H1 (cell line): Measurements from ENCODE around the gene DIP2C. TPM values are rescaled to one million over a fixed set of nuclear protein-coding genes. Genes with fewer than 3 reads are reported as not detected.

ENCODE experiments used
- CTCF ChIA-PET: fragments of 300-600 bp; sonication (Branson Sonifier 250); formaldehyde crosslinking; loops from one replicate; lab custom pipeline; 2021; ENCODE audit not compliant: partially characterized antibody; lab: Charles Lee
- POLR2A ChIA-PET: fragments of 300-600 bp; sonication (Branson Sonifier 250); formaldehyde crosslinking; loops from one replicate; lab custom pipeline; 2021; ENCODE audit warnings: inconsistent platforms; ENCODE audit not compliant: partially characterized antibody; lab: Charles Lee
- DNase-seq, 2 experiments: peaks; one replicate each; pipeline versions ENCODE4 v3.0.0 to v3.0.0-alpha.2; 2010 to 2022; ENCODE audit warnings: low spot score in 2 of 2, low read depth in 1 of 2, mixed read lengths in 1 of 2
- FAIRE-seq: peaks from 2 replicates; lab custom pipeline; 2011; peaks lifted over from hg19 to GRCh38; lab: Jason Lieb, UNC
- H2AFZ ChIP-seq: 2 replicates; pipeline ENCODE4 v1.8.1; 2012; ENCODE audit warnings: low read length, inconsistent platforms
- H2AK5ac ChIP-seq: 2 replicates; pipeline ENCODE4 v1.6.1; 2013; ENCODE audit warnings: low read depth, low read length
- H2BK120ac ChIP-seq: replicated peaks from 2 replicates; pipeline ENCODE3; 2013; ENCODE audit warnings: low read depth, low read length, inconsistent platforms
- H2BK12ac ChIP-seq: 2 replicates; pipeline ENCODE4 v1.6.1; 2013; ENCODE audit warnings: low read depth, low read length
- H2BK15ac ChIP-seq: 2 replicates; pipeline ENCODE4 v1.6.1; 2013; ENCODE audit warnings: low read length
- H2BK20ac ChIP-seq: 2 replicates; pipeline ENCODE4 v1.6.1; 2013; ENCODE audit warnings: low read length
- H2BK5ac ChIP-seq: 2 replicates; pipeline ENCODE4 v1.6.1; 2013; ENCODE audit warnings: low read depth, low read length
- H3K14ac ChIP-seq: 2 replicates; pipeline ENCODE4 v1.6.1; 2013; ENCODE audit warnings: inconsistent platforms; ENCODE audit not compliant: insufficient read length
- H3K18ac ChIP-seq: 2 replicates; pipeline ENCODE4 v1.6.1; 2013; ENCODE audit warnings: low read length; ENCODE audit errors: extremely low read depth
- H3K23ac ChIP-seq: 2 replicates; pipeline ENCODE4 v1.6.1; 2013; ENCODE audit warnings: inconsistent platforms; ENCODE audit not compliant: insufficient read length
- H3K23me2 ChIP-seq: 2 replicates; pipeline ENCODE4 v1.6.1; 2013; ENCODE audit warnings: low read depth, low read length
- H3K27ac ChIP-seq: 2 replicates; pipeline ENCODE4 v1.6.1; 2011; ENCODE audit warnings: low read depth, low read length, inconsistent platforms
- H3K27me3 ChIP-seq, 4 experiments: replicated peaks in 1 of 4; 1 replicate in 1 of 4; 2 replicates in 3 of 4; pipeline versions ENCODE4 v1.6.1 to v1.8.1; 2011 to 2013; ENCODE audit warnings: low read length in 3 of 4, mild to moderate bottlenecking in 3 of 4, inconsistent platforms in 2 of 4, mixed read lengths in 2 of 4, moderate library complexity in 1 of 4; ENCODE audit not compliant: control insufficient read depth in 3 of 4, insufficient read depth in 3 of 4; ENCODE audit errors: extremely low read depth in 1 of 4
- H3K36me3 ChIP-seq, 4 experiments: 2 replicates each; pipeline versions ENCODE4 v1.6.1 to v1.8.1; 2011 to 2013; ENCODE audit warnings: mild to moderate bottlenecking in 4 of 4, low read length in 3 of 4, moderate library complexity in 2 of 4, control low read depth in 1 of 4, inconsistent platforms in 1 of 4; ENCODE audit not compliant: insufficient read depth in 4 of 4, control insufficient read depth in 2 of 4
- H3K4ac ChIP-seq: replicated peaks from 2 replicates; pipeline ENCODE3; 2013; ENCODE audit warnings: low read length, low read depth, mixed read lengths, inconsistent platforms; ENCODE audit not compliant: insufficient read length
- H3K4me1 ChIP-seq, 4 experiments: replicated peaks in 1 of 4; 1 replicate in 1 of 4; 2 replicates in 3 of 4; pipeline versions ENCODE4 v1.6.1 to v1.8.1; 2011 to 2013; ENCODE audit warnings: low read length in 3 of 4, inconsistent platforms in 2 of 4, mixed read lengths in 1 of 4; ENCODE audit not compliant: insufficient read depth in 4 of 4, control insufficient read depth in 3 of 4
- H3K4me2 ChIP-seq, 2 experiments: 2 replicates each; pipeline versions ENCODE4 v1.6.1 to v1.8.1; 2011 to 2013; ENCODE audit warnings: low read depth in 2 of 2, low read length in 2 of 2, control low read depth in 1 of 2, inconsistent platforms in 1 of 2, mild to moderate bottlenecking in 1 of 2; ENCODE audit not compliant: insufficient read depth in 1 of 2
- H3K4me3 ChIP-seq, 4 experiments: fragments of 200-600, 300-600 bp in 1 of 4; sonication (generic), shearing (Covaris generic), sonication (Bioruptor Twin) in 1 of 4; 2 replicates each; pipeline versions ENCODE4 v1.5.1 to v1.8.1; 2011 to 2016; ENCODE audit warnings: low read length in 4 of 4, low read depth in 3 of 4, control low read depth in 2 of 4, inconsistent platforms in 2 of 4, mild to moderate bottlenecking in 2 of 4, mixed read lengths in 1 of 4, moderate library complexity in 1 of 4; ENCODE audit not compliant: insufficient read depth in 2 of 4; ENCODE audit errors: extremely low read depth in 1 of 4
- H3K56ac ChIP-seq: replicated peaks from 2 replicates; pipeline ENCODE3; 2013; ENCODE audit warnings: low read depth, mild to moderate bottlenecking, mixed read lengths, low read length, inconsistent platforms; ENCODE audit not compliant: insufficient read length
- H3K79me1 ChIP-seq: 2 replicates; pipeline ENCODE4 v1.6.1; 2013; ENCODE audit warnings: low read depth, low read length, control low read depth
- H3K79me2 ChIP-seq, 2 experiments: 2 replicates each; pipeline versions ENCODE4 v1.6.1 to v1.8.1; 2012 to 2013; ENCODE audit warnings: low read length in 2 of 2, mild to moderate bottlenecking in 2 of 2, inconsistent platforms in 1 of 2; ENCODE audit not compliant: insufficient read depth in 2 of 2, control insufficient read depth in 1 of 2
- H3K9ac ChIP-seq, 4 experiments: replicated peaks in 1 of 4; 1 replicate in 1 of 4; 2 replicates in 3 of 4; pipeline versions ENCODE4 v1.6.1 to v1.8.1; 2011 to 2013; ENCODE audit warnings: low read depth in 3 of 4, low read length in 3 of 4, control low read depth in 2 of 4, mild to moderate bottlenecking in 2 of 4, moderate library complexity in 2 of 4, inconsistent platforms in 1 of 4; ENCODE audit errors: extremely low read depth in 1 of 4
- H3K9me3 ChIP-seq, 2 experiments: 2 replicates each; pipeline versions ENCODE4 v1.6.1 to v1.8.1; 2012 to 2013; ENCODE audit warnings: mild to moderate bottlenecking in 2 of 2, moderate library complexity in 2 of 2, control low read depth in 1 of 2, inconsistent platforms in 1 of 2, low read depth in 1 of 2, low read length in 1 of 2, mixed read lengths in 1 of 2; ENCODE audit not compliant: insufficient read depth in 2 of 2
- H4K20me1 ChIP-seq, 2 experiments: replicated peaks in 1 of 2; 2 replicates each; pipeline versions ENCODE3 to v1.8.1; 2011 to 2013; ENCODE audit warnings: inconsistent platforms in 2 of 2, low read length in 2 of 2, mild to moderate bottlenecking in 1 of 2; ENCODE audit not compliant: insufficient read depth in 2 of 2, control insufficient read depth in 1 of 2
- H4K5ac ChIP-seq: 2 replicates; pipeline ENCODE4 v1.6.1; 2013; ENCODE audit warnings: low read length, low read depth, mixed read lengths, inconsistent platforms; ENCODE audit not compliant: insufficient read length
- H4K8ac ChIP-seq: 2 replicates; pipeline ENCODE4 v1.8.0; 2013; ENCODE audit warnings: mild to moderate bottlenecking, moderate library complexity, low read length, inconsistent platforms; ENCODE audit not compliant: insufficient read depth; ENCODE audit errors: extremely low read depth
- H4K91ac ChIP-seq: replicated peaks from 2 replicates; pipeline ENCODE3; 2013; ENCODE audit warnings: low read length, mixed read lengths, inconsistent platforms; ENCODE audit not compliant: insufficient read length
- ASH2L ChIP-seq: fragments of 200-600, 300-600 bp; sonication (generic); IDR thresholded peaks from one replicate; pipeline ENCODE4 v1.7.1; 2017; ENCODE audit warnings: low read length
- CHD2 ChIP-seq: IDR thresholded peaks from 2 replicates; pipeline ENCODE4 v1.6.1; 2012; ENCODE audit warnings: low read length, improper control_type of control experiment
- HDAC6 ChIP-seq: IDR thresholded peaks from one replicate; pipeline ENCODE4 v1.7.1; 2012; ENCODE audit warnings: low read depth, mild to moderate bottlenecking, inconsistent platforms, low read length, moderate library complexity
- TAF7 ChIP-seq: optimal IDR thresholded peaks from 2 replicates; pipeline ENCODE3; 2011; ENCODE audit warnings: low read depth, mild to moderate bottlenecking, inconsistent platforms, low read length, moderate library complexity, borderline replicate concordance
- WGBS, 2 experiments: shearing (Covaris generic) in 1 of 2; methylation state at CpG; one replicate each; pipeline versions ENCODE4 v1.1.6 to v1.1.7; 2013 to 2015; ENCODE audit warnings: low lambda C conversion rate in 2 of 2, mixed read lengths in 2 of 2, inconsistent platforms in 1 of 2, low coverage in 1 of 2, missing lambda C conversion rate in 1 of 2; ENCODE audit not compliant: insufficient replicate concordance in 2 of 2, insufficient coverage in 1 of 2, insufficient read length in 1 of 2; ENCODE audit errors: extremely low coverage in 1 of 2, missing lambda C conversion rate in 1 of 2; 5-methylcytosine and 5-hydroxymethylcytosine counted together
- polyA plus RNA-seq, 7 experiments: library from polyadenylated mRNA; depleted of rRNA in 3 of 7; stranded (reverse) in 5 of 7; unstranded in 2 of 7; fragments of >200 nt in 5 of 7; fragments of 200-250 nt in 2 of 7; gene quantifications; 1 replicate in 5 of 7; 2 replicates in 1 of 7; 4 replicates in 1 of 7; pipeline versions ENCODE4 v1.2.1 to v1.2.3, GENCODE V29; 2011 to 2013; ENCODE audit warnings: missing spikeins in 2 of 7, mixed read lengths in 2 of 7
- total RNA-seq: library from RNA; stranded (reverse); fragmentation: NEBNext Ultra II Directional; extraction: Animal tissue kit (Norgen Biotek cat#: 25700); gene quantifications from 2 replicates; pipeline ENCODE4 v1.2.1, GENCODE V29; 2021
- TF ChIP-seq, protein P1 (sequence below): IDR thresholded peaks from 2 replicates; pipeline ENCODE4 v1.6.1; 2012; ENCODE audit warnings: inconsistent platforms

Gene DIP2C
- total and polyA plus RNA-seq, 2 of the 8 experiments (the other 6 are each of a cell fraction or from before 2014, with no cell fraction given) = 3.8 to 9.3 TPM

DNA sequence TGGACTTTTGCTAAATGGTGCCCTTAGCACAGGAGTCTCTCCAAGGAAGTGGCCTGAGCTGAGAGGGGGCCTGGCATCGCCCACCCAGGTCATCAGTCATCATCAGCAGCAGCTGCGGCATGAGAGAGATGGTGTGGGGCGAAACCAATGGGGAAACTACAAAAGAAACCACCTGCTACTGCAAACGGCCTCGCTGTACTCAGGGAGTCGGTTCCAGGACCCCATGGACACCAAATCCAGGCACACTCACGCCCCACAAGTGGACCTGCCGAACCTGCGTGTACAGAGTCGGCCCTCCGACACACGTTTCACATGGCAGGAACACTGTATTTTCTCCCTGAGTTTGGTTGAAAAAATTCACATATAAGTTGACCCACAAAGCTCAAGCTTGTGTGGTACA is 37.8 kb downstream of the DIP2C start:
- Histone ChIP-seq H3K9me3 (no peaks in the 10 kb centered on the region), H4K5ac (no peak overlapping the region), H2BK12ac (no peak overlapping the region), H3K56ac (no peak overlapping the region), H3K27me3 (no peaks in the 10 kb centered on the region), H3K27ac (no peak overlapping the region), H2AFZ (no peak overlapping the region), H3K4me1 (no peaks in the 10 kb centered on the region; a peak in 3 of 7 replicates), H3K79me1 (peaks cover 25% of the 10 kb centered on the region), H4K91ac (no peak overlapping the region), H3K23ac (no peak overlapping the region), H4K20me1 (peaks cover 2 to 20% of the 10 kb centered on the region in 2 experiments), H3K4ac (no peak overlapping the region), H3K18ac (no peak overlapping the region), H2AK5ac (no peak overlapping the region), H3K36me3 (no peaks in the 10 kb centered on the region), H3K79me2 (peaks cover 5 to 20% of the 10 kb centered on the region in 2 experiments), H2BK15ac (no peak overlapping the region), H4K8ac (no peak overlapping the region), H2BK20ac (no peak overlapping the region), H3K4me3 (no peak overlapping the region), H3K23me2 (no peaks in the 10 kb centered on the region), H3K14ac (no peak overlapping the region), H2BK5ac (no peak overlapping the region), H3K9ac (no peak overlapping the region), H3K4me2 (no peak overlapping the region), H2BK120ac (no peak overlapping the region)
- ChIA-PET CTCF (interaction anchor here (1.1 to 2.1 kb wide), 4 partner anchors 9 to 345 kb away, joined by 3 to 5 read pairs (median 3); no protein-coding TSS in a partner anchor), POLR2A (no interaction called here)
- FAIRE-seq (no peak), DNase-seq (no peak)
- TF ChIP-seq ASH2L (no peak), HDAC6 (no peak), TAF7 (no peak), CHD2 (no peak)
- TF ChIP-seq, protein P1, sequence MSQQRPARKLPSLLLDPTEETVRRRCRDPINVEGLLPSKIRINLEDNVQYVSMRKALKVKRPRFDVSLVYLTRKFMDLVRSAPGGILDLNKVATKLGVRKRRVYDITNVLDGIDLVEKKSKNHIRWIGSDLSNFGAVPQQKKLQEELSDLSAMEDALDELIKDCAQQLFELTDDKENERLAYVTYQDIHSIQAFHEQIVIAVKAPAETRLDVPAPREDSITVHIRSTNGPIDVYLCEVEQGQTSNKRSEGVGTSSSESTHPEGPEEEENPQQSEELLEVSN = no peak
- WGBS, 2 experiments = 95% methylated on average over 12 of the region's 12 CpGs; no CpG with 5 or more reads in 1 of the 2 experiments
